MM.1S (cell line): ENCODE measurements around the gene GPC5.

Source experiments
- DNase-seq: peaks from one replicate; pipeline ENCODE4 v3.0.0-alpha.2; 2015
- H2AFZ ChIP-seq: fragments of 300-600 bp; sonication (generic); 2 replicates; pipeline ENCODE4 v1.6.0; 2016; ENCODE audit warnings: antibody characterized with exemption, low read length
- H3F3A ChIP-seq: fragments of 300-600 bp; sonication (generic); 2 replicates; pipeline ENCODE4 v1.6.1; 2016; ENCODE audit warnings: mild to moderate bottlenecking, antibody characterized with exemption, low read length, moderate library complexity, mixed read lengths; ENCODE audit not compliant: insufficient read depth
- H3K27ac ChIP-seq: fragments of 300-600 bp; sonication (generic); 2 replicates; pipeline ENCODE4 v1.5.1; 2016; ENCODE audit warnings: mild to moderate bottlenecking, low read length
- H3K27me3 ChIP-seq: fragments of 300-600 bp; sonication (generic); replicated peaks from 2 replicates; pipeline ENCODE4 v1.6.0; 2016; ENCODE audit warnings: low read length; ENCODE audit not compliant: insufficient read depth
- H3K36me3 ChIP-seq: fragments of 300-600 bp; sonication (generic); replicated peaks from 2 replicates; pipeline ENCODE4 v1.6.1; 2016; ENCODE audit warnings: mild to moderate bottlenecking, low read length, mixed read lengths; ENCODE audit not compliant: insufficient read depth
- H3K4me1 ChIP-seq: fragments of 300-600 bp; sonication (generic); 2 replicates; pipeline ENCODE4 v1.6.1; 2016; ENCODE audit warnings: low read length, mixed read lengths
- H3K4me2 ChIP-seq: fragments of 300-600 bp; sonication (generic); 2 replicates; pipeline ENCODE4 v1.6.0; 2016; ENCODE audit warnings: low read depth, low read length
- H3K4me3 ChIP-seq: fragments of 300-600 bp; sonication (generic); 2 replicates; pipeline ENCODE4 v1.5.1; 2016; ENCODE audit warnings: low read length, mixed read lengths
- H3K79me2 ChIP-seq: fragments of 300-600 bp; sonication (generic); 2 replicates; pipeline ENCODE4 v1.6.1; 2016; ENCODE audit warnings: mixed run types, low read length, mixed read lengths
- H3K9ac ChIP-seq: fragments of 300-600 bp; sonication (generic); 2 replicates; pipeline ENCODE4 v1.6.1; 2016; ENCODE audit warnings: low read length, mixed read lengths
- H3K9me2 ChIP-seq: fragments of 300-600 bp; sonication (generic); replicated peaks from 2 replicates; pipeline ENCODE4 v1.6.1; 2016; ENCODE audit warnings: mild to moderate bottlenecking, low read length, mixed read lengths; ENCODE audit not compliant: insufficient read depth
- H3K9me3 ChIP-seq: fragments of 300-600 bp; sonication (generic); replicated peaks from 2 replicates; pipeline ENCODE4 v1.6.1; 2016; ENCODE audit warnings: mild to moderate bottlenecking, low read length, mixed read lengths; ENCODE audit not compliant: insufficient read depth
- H4K20me1 ChIP-seq: fragments of 300-600 bp; sonication (generic); 2 replicates; pipeline ENCODE4 v1.6.1; 2016; ENCODE audit warnings: mild to moderate bottlenecking, low read length, moderate library complexity, mixed read lengths; ENCODE audit not compliant: insufficient read depth
- CTCF ChIP-seq: fragments of 300-600 bp; sonication (generic); IDR thresholded peaks from 2 replicates; pipeline ENCODE4 v1.5.1; 2016; ENCODE audit warnings: antibody characterized with exemption, low read length, mixed read lengths
- EZH2 ChIP-seq: fragments of 300-600 bp; sonication (generic); optimal IDR thresholded peaks from 2 replicates; pipeline ENCODE3; 2017; ENCODE audit warnings: low read depth, mild to moderate bottlenecking, antibody characterized with exemption, low read length, mixed read lengths
- EZH2phosphoT487 ChIP-seq: fragments of 300-600 bp; sonication (generic); IDR thresholded peaks from 2 replicates; pipeline ENCODE4 v1.6.1; 2018; ENCODE audit warnings: antibody characterized with exemption, low read length

The GPC5 gene

DNA sequence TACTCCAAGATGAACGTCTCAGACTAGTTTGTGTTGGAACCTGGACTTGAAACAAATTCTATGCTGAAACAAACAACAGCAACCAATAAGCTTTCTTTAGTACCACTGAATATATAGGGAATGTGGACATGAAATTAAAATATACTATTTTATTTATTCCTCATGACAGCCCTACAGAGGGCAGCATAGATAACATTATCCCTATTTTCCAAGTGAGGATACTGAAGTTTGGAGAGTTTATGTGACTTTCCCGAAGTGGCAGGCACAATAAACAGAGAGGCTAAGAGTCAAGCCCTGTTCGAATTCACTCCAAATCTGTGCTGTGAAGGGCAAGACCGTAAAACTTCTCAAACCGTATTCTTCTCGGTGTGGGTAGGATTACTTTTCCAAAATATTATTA is 1318.3 kb downstream of the GPC5 start:
- no peak overlapping the region for H3K4me3 ChIP-seq
- H3K9ac ChIP-seq: no peak overlapping the region
- H3K4me2 ChIP-seq: no peak overlapping the region
- no peaks in the 10 kb centered on the region for H3K9me3 ChIP-seq
- H3K79me2 ChIP-seq: no peaks in the 10 kb centered on the region
- no peaks in the 10 kb centered on the region for H3K36me3 ChIP-seq
- no peaks in the 10 kb centered on the region for H3F3A ChIP-seq
- TF ChIP-seq CTCF (no peak), EZH2phosphoT487 (no peak), EZH2 (no peak)
- H2AFZ ChIP-seq: no peak overlapping the region
- no peaks in the 10 kb centered on the region for H3K27me3 ChIP-seq
- no peaks in the 10 kb centered on the region for H3K9me2 ChIP-seq
- no peak overlapping the region for H3K27ac ChIP-seq
- no peaks in the 10 kb centered on the region for H3K4me1 ChIP-seq
- H4K20me1 ChIP-seq: no peaks in the 10 kb centered on the region
- no peak for DNase-seq

GRCh38 chr13:92717857-92718256 is 1319.4 kb downstream of the GPC5 start:
- Histone ChIP-seq H3F3A (no peaks in the 10 kb centered on the region), H3K4me3 (no peak overlapping the region), H3K36me3 (no peaks in the 10 kb centered on the region), H3K9me3 (no peaks in the 10 kb centered on the region), H3K27me3 (no peaks in the 10 kb centered on the region), H3K9ac (no peak overlapping the region), H3K4me1 (no peaks in the 10 kb centered on the region), H3K9me2 (no peaks in the 10 kb centered on the region), H3K79me2 (no peaks in the 10 kb centered on the region), H3K27ac (no peak overlapping the region), H2AFZ (no peak overlapping the region), H4K20me1 (no peaks in the 10 kb centered on the region), H3K4me2 (no peak overlapping the region)
- DNase-seq: no peak
- TF ChIP-seq CTCF: no peak
- TF ChIP-seq EZH2: no peak
- TF ChIP-seq EZH2phosphoT487: no peak

DNA sequence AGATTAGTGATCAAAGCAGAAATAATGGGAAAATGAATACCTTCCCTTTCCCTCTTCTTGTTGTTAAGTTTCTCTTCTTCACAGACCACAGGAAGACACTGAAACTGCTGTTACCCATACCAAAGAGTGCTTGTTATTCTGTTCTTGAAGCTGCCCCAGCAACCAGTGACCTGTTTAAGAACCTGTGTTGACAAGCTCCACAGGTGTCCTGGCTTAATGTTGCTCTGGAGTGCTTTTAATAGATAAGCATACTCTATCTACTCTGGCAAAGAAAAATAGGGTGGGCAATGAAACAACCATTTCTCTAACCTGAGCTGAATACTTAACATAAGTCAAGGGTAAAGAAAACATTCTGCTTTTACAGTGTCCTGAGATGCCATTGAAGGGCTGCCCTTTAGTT is 1321.4 kb downstream of the GPC5 start:
- Histone ChIP-seq H3K9me3 (no peaks in the 10 kb centered on the region), H3K9ac (no peak overlapping the region), H3K4me3 (no peak overlapping the region), H3K27ac (no peak overlapping the region), H3K27me3 (no peaks in the 10 kb centered on the region), H3K4me2 (no peak overlapping the region), H4K20me1 (no peaks in the 10 kb centered on the region), H3K9me2 (no peaks in the 10 kb centered on the region), H3K79me2 (no peaks in the 10 kb centered on the region), H3F3A (no peaks in the 10 kb centered on the region), H3K36me3 (no peaks in the 10 kb centered on the region), H3K4me1 (no peaks in the 10 kb centered on the region), H2AFZ (no peak overlapping the region)
- no peak for DNase-seq
- TF ChIP-seq EZH2: no peak

GRCh38 chr13:92721620-92722019 is 1323.2 kb downstream of the GPC5 start:
- TF ChIP-seq EZH2phosphoT487 (no peak), EZH2 (no peak), CTCF (no peak)
- Histone ChIP-seq H3K79me2 (no peaks in the 10 kb centered on the region), H3K9ac (no peak overlapping the region), H2AFZ (no peak overlapping the region), H3K9me3 (no peaks in the 10 kb centered on the region), H3F3A (no peaks in the 10 kb centered on the region), H4K20me1 (no peaks in the 10 kb centered on the region), H3K36me3 (no peaks in the 10 kb centered on the region), H3K9me2 (no peaks in the 10 kb centered on the region), H3K27ac (no peak overlapping the region), H3K4me3 (no peak overlapping the region), H3K4me2 (no peak overlapping the region), H3K27me3 (no peaks in the 10 kb centered on the region), H3K4me1 (no peaks in the 10 kb centered on the region)
- DNase-seq: no peak
